ENCODE results near the gene NRXN3. TPM values are rescaled to one million over a fixed set of nuclear protein-coding genes. Genes with fewer than 3 reads are reported as not detected.

The NRXN3 gene
- total RNA-seq, 6 experiments from 2014 or later, result 0.07 to 0.28 (median 0.11) TPM; not detected in 2

- Mint-ChIP-seq H3K27ac (no peak overlapping the region), H3K4me1 (ENCODE audit: low read depth) (0 out of 2 replicates have a peak, but pooled peaks cover 5% of the 10 kb centered on the region), H3K4me3 (no peak overlapping the region), H3K36me3 (ENCODE audit: low read depth) (no peaks in the 10 kb centered on the region), H3K9me3 (no peaks in the 10 kb centered on the region), H3K27me3 (ENCODE audit: insufficient read depth) (peaks cover 5% of the 10 kb centered on the region; the same call in 1 of the 2 replicates)
- DNase-seq, result no peak
- no peak for TF ChIP-seq CTCF (IDR thresholded peaks at IDR 0.05)
Observed at GRCh38 chr14:79089576-79089975, 919.4 kb downstream of the NRXN3 start.

GRCh38 chr14:79090641-79091180 lies 920.5 kb downstream of the NRXN3 start:
- DNase-seq, result no peak
- H3K36me3 Mint-ChIP-seq (ENCODE audit: low read depth), result no peaks in the 10 kb centered on the region
- TF ChIP-seq CTCF (IDR thresholded peaks at IDR 0.05), result no peak
- H3K4me3 Mint-ChIP-seq, result no peak overlapping the region
- H3K27me3 Mint-ChIP-seq (ENCODE audit: insufficient read depth), result peaks cover 5% of the 10 kb centered on the region; the same call in 1 of the 2 replicates
- H3K27ac Mint-ChIP-seq, result no peak overlapping the region
- 0 out of 2 replicates have a peak, but pooled peaks cover 5% of the 10 kb centered on the region for H3K4me1 Mint-ChIP-seq (ENCODE audit: low read depth)
- H3K9me3 Mint-ChIP-seq, result no peaks in the 10 kb centered on the region

- H3K36me3 Mint-ChIP-seq (ENCODE audit: low read depth), result no peaks in the 10 kb centered on the region
- no peaks in the 10 kb centered on the region for H3K9me3 Mint-ChIP-seq
- DNase-seq, result no peak
- 0 out of 2 replicates have a peak, but pooled peaks cover 5% of the 10 kb centered on the region for H3K4me1 Mint-ChIP-seq (ENCODE audit: low read depth)
- no peak overlapping the region for H3K4me3 Mint-ChIP-seq
- peaks cover 5% of the 10 kb centered on the region; the same call in 1 of the 2 replicates for H3K27me3 Mint-ChIP-seq (ENCODE audit: insufficient read depth)
- TF ChIP-seq CTCF (IDR thresholded peaks at IDR 0.05), result no peak
- no peak overlapping the region for H3K27ac Mint-ChIP-seq
Observed at GRCh38 chr14:79091381-79091963, 921.3 kb downstream of the NRXN3 start.

GRCh38 chr14:79093531-79093930 lies 923.4 kb downstream of the NRXN3 start:
- Mint-ChIP-seq H3K36me3 (ENCODE audit: low read depth) (no peaks in the 10 kb centered on the region), H3K27me3 (ENCODE audit: insufficient read depth) (no peaks in the 10 kb centered on the region), H3K4me1 (ENCODE audit: low read depth) (0 out of 2 replicates have a peak, but pooled peaks cover 5% of the 10 kb centered on the region), H3K27ac (no peak overlapping the region), H3K4me3 (no peak overlapping the region), H3K9me3 (no peaks in the 10 kb centered on the region)
- DNase-seq, result no peak
- no peak for TF ChIP-seq CTCF (IDR thresholded peaks at IDR 0.05)

GRCh38 chr14:79094951-79095350 lies 924.8 kb downstream of the NRXN3 start:
- H3K36me3 Mint-ChIP-seq (ENCODE audit: low read depth), result no peaks in the 10 kb centered on the region
- no peak for TF ChIP-seq CTCF (IDR thresholded peaks at IDR 0.05)
- no peak for DNase-seq
- H3K9me3 Mint-ChIP-seq, result no peaks in the 10 kb centered on the region
- H3K27me3 Mint-ChIP-seq (ENCODE audit: insufficient read depth), result peaks cover 3% of the 10 kb centered on the region; the same call in 1 of the 2 replicates
- no peak overlapping the region for H3K27ac Mint-ChIP-seq
- H3K4me3 Mint-ChIP-seq, result no peak overlapping the region
- 0 out of 2 replicates have a peak, but pooled peaks cover 5% of the 10 kb centered on the region for H3K4me1 Mint-ChIP-seq (ENCODE audit: low read depth)
